C1 segment of cervical spinal cord (tissue), 14 donors: ENCODE measurements around the gene PATL2.
"Not testable (repeated sequence)": the region's sequence is repeated elsewhere in the genome, so short reads cannot be mapped to it uniquely, and the experiment has no call there.

Experiments
- DNase-seq, 14 donors: peaks; one replicate each; lab custom pipeline; 2025; lab: John Stamatoyannopoulos, UW

Gene PATL2

GRCh38 chr15:44692659-44693058 is 18.5 kb downstream of the PATL2 start:
- DNase-seq, result no peak

- DNase-seq, result not testable (repeated sequence)
Observed at GRCh38 chr15:44690245-44690644, 20.9 kb downstream of the PATL2 start.

GRCh38 chr15:44689318-44689717 is 21.8 kb downstream of the PATL2 start:
- not testable (repeated sequence) for DNase-seq

- DNase-seq, result not testable (repeated sequence)
Observed at GRCh38 chr15:44682809-44683682, 28.1 kb downstream of the PATL2 start.

GRCh38 chr15:44682211-44682610 is 28.9 kb downstream of the PATL2 start:
- no peak for DNase-seq

- DNase-seq, result no peak
Observed at GRCh38 chr15:44676676-44677075, 34.4 kb downstream of the PATL2 start.

- DNase-seq, result no peak
Observed at GRCh38 chr15:44675911-44676310, 35.2 kb downstream of the PATL2 start.

GRCh38 chr15:44673639-44674038 is 37.5 kb downstream of the PATL2 start:
- DNase-seq, result no peak

GRCh38 chr15:44670087-44670950 is 40.8 kb downstream of the PATL2 start:
- no peak for DNase-seq

GRCh38 chr15:44668921-44669320 is 42.2 kb downstream of the PATL2 start:
- no peak for DNase-seq

- no peak for DNase-seq
Observed at GRCh38 chr15:44667039-44667360, 44.1 kb downstream of the PATL2 start.

- no peak for DNase-seq
Observed at GRCh38 chr15:44666210-44667038, 44.7 kb downstream of the PATL2 start.

- DNase-seq, result peak; percentile 65 to 98 (median 94)
Observed at GRCh38 chr15:44663410-44664308, 47.5 kb downstream of the PATL2 start, which contains the start of gene SPG11. TSS of gene SPG11 (minus strand) at chr15:44663662. CDS start at chr15:44663647, 15 bp downstream.

GRCh38 chr15:44662478-44663409 is 48.4 kb downstream of the PATL2 start:
- DNase-seq, result peak in 9 of 14 donors; percentile 47 to 75 (median 65)

- DNase-seq, result no peak
Observed at GRCh38 chr15:44661576-44661975, 49.5 kb downstream of the PATL2 start.

- DNase-seq, result no peak
Observed at GRCh38 chr15:44659056-44659455, 52.1 kb downstream of the PATL2 start.

GRCh38 chr15:44657378-44657777 is 53.7 kb downstream of the PATL2 start:
- DNase-seq, result no peak

GRCh38 chr15:44656913-44657312 is 54.2 kb downstream of the PATL2 start:
- DNase-seq, result no peak

- DNase-seq, result no peak
Observed at GRCh38 chr15:44656298-44656697, 54.8 kb downstream of the PATL2 start.
